DMS114 treated with DMSO at 0.1 percent for 48 hours (cell line): ENCODE results near the gene LCE3B.

Experiments used
- DNase-seq: peaks from one replicate; lab custom pipeline; 2025; ENCODE audit not compliant: unreplicated experiment; lab: John Stamatoyannopoulos, UW

LCE3B gene

GRCh38 chr1:152657677-152658076 is 44.1 kb downstream of the LCE3B start:
- no peak for DNase-seq

DNA sequence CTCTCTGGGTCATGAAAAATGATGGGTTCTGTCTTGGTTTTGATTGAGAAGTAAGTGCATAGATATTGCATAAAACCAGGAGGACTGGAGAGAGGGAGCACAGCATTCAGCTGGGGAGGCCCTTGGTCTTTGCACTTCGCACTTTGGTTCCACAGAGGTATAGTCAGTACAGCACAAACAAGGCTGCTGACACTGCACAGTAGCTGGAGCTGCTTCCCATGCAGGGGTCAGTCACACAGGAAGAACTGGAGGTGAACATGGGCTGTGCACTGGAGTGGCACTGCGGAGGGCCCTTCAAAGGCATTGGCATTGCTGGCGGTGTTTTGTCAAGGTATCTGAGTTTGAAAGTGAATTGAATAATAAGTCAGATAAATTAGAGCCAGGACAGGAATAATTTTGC is 45.0 kb downstream of the LCE3B start:
- no peak for DNase-seq

DNA sequence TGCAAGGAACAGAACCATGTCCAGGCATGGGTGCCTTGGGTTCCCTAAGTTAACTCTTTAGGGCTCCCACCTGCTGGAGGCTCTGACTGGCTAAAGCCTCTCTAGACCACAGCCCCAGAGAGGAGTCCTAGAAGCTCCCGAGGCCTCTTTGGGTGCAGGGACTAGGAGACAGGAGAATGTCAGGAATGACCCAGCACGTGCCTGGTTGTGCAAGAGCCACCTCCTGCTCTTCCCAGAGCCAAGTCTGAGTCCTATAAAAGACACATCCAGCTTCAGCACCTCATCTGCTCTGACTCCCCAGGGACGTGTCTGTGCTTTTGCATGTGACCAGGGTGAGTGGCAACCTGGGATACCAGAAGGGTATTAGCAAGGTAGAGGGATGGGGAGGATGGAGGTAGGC is 49.5 kb downstream of the LCE3B start, which contains the start of gene LCE2D:
LCE2D (plus strand) TSS at position 283 of the 400 bp plus-strand sequence. CDS start 726 bp downstream, outside the sequence.
- DNase-seq, result no peak
